HG02970 (cell line): ENCODE data around the gene MED12L.
A peak's percentile ranks its signal among the peaks of the same experiment; 100 is the strongest.

ENCODE experiments used
- ATAC-seq: cut with Tn5 transposase; IDR thresholded peaks from one replicate; pipeline ENCODE4 v1.9.1; 2021; ENCODE audit warnings: mild to moderate bottlenecking, moderate library complexity, moderate number of reproducible peaks; ENCODE audit not compliant: unreplicated experiment, low FRiP score

Gene MED12L

GRCh38 chr3:151434151-151434890, 348.9 kb downstream of the MED12L start:
- ATAC-seq, result no peak

- ATAC-seq, result no peak
These were observed 351.4 kb downstream of the MED12L start for GRCh38 chr3:151436675-151437446.

- no peak for ATAC-seq
These were observed 352.4 kb downstream of the MED12L start for GRCh38 chr3:151437906-151438305.

DNA sequence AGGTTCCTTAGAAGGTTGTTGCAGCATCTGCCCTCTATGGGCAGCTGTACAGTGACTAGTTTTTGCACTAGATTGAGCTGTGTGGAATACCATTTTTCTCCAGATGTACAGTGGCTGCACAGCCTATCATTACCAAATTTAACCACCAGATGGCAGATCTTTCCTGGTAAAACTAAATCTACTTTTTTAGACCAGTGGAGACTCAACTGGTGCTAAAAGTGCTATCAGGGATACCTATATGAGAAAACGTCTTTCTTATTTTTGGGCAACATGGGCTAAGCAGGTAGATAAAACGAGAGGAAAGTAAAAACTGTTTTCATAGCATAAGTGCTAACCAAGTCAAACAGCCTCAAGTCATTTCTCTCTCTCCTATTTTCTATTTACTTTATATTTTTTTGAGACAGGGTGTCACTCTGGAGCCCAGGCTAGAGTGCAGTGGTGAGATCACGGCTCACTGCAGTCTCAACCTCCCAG, 354.2 kb downstream of the MED12L start:
- ATAC-seq, result no peak

GRCh38 chr3:151440940-151441339, 355.5 kb downstream of the MED12L start:
- ATAC-seq, result no peak

GRCh38 chr3:151443583-151443982, 358.1 kb downstream of the MED12L start:
- no peak for ATAC-seq

- ATAC-seq, result no peak
These were observed 360.0 kb downstream of the MED12L start for GRCh38 chr3:151445273-151446001.

- ATAC-seq, result no peak
These were observed 360.5 kb downstream of the MED12L start for GRCh38 chr3:151446002-151446340.

GRCh38 chr3:151452368-151452767, 366.9 kb downstream of the MED12L start:
- no peak for ATAC-seq

DNA sequence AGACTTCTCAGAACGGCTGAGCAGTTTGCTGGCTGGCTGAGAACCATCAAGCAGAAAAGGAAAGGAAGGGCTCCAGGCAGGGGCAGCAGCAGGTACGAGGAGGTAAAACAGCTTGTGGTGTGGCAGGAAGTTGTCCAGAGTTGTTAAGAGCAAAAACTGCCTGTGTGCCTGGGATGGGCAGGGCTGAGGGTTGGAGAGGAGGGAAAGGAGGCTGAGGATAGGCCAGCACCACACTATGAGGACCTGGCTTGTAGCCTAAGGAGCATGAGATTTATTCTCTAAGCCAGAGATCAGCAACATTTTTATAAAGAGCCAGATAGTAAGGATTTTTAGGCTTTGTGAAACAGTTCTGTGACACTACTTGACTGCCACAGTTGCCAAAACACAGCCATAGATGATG, 367.4 kb downstream of the MED12L start:
- ATAC-seq, result no peak

DNA sequence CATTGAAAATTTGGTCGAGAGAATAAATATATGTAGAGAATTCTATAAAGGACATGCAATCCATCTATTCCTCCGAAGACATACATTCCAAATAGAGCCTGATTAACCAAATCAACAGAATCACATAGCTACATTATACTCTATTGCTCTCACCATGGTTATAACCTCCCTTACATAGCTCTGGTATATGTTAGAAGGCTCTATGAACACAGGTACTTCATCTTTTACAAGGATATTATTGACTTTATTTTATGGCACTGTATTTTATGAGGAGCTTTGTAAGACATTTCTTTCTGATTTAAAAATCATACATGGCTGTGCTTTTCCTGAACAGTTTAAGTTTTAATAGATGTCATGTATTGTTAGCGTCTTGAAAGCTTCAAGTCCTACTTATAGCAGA, 370.6 kb downstream of the MED12L start:
- no peak for ATAC-seq

- no peak for ATAC-seq
These were observed 373.9 kb downstream of the MED12L start for GRCh38 chr3:151459358-151459757.

DNA sequence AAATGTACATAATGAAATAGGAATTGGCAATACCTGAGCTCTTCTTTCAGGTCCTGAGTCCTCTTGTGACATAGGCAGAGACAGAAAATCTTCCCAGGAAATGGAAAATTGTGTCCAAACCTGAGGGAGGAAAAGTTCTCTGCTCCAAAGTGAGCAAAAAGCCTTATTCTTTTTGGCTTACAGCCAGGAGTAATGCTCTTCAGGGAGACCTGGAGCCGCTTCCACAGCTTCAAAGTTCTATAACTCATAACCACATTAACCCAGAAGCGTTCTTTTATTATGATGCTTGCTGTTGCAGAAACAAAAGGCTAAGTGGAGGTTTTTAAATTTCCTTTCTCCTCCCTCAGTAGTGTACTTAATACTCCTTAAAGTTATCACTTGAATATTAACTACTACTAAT, 374.8 kb downstream of the MED12L start:
- ATAC-seq, result no peak

DNA sequence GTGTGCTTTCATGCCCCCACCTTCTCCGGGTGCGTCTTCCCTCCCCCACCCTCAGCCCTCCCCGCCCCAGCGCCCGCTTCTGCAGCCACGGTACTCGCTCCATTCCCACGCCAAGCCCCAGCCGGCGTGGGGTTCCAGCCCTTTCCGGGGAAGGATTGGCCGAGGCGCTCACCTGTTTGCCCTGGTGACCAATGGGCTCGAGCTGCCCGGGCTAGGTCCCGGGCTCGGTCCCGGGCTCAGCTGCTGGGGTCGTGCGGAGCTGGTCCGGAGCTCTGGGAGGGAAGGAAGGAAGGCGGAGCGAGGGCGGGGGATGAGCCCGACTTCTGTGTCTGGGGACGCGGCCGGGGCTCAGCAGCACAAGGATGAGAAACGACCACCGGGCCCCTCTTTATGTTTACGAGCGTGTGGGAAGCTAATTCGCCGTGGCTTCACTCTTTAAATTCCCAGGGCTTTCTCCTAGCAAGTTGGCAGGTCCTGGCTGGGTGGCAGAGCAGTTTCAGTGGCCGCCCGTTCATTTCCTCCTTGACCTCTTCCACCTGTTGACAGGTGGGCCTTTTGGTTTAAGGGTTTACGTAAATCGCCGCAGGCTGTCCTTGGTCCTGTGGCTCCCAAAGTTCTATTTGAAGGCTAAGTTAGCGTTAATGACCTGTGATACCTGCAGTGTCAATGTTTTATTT, 375.4 kb downstream of the MED12L start, which contains the start of gene IGSF10:
TSS of gene IGSF10 (minus strand) at position 288 of the 677 bp plus-strand sequence. CDS start 2,352 bp downstream, outside the sequence.
- no peak for ATAC-seq

- ATAC-seq, result no peak
These were observed 376.9 kb downstream of the MED12L start for GRCh38 chr3:151462278-151462780.

- ATAC-seq, result no peak
These were observed 377.5 kb downstream of the MED12L start for GRCh38 chr3:151462991-151463390.

DNA sequence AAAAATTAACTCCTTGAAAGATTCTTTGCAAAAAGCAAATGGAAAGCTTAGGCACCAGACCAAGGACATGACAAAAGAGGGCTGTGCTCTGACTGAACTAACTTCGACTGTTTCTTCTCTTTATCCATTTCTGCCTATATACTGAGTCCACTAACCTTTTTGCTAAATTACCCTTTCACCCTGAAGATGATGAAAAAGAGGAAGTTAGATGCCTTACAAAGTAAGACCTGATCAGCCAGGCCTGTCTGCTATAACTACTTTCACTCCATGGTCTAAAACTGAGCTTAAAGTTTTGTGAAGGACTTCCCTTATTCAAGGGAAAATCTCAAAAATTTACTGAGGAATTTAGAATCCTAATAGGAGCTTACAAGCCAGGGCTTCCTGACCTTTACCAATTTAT, 381.6 kb downstream of the MED12L start:
- ATAC-seq, result no peak

DNA sequence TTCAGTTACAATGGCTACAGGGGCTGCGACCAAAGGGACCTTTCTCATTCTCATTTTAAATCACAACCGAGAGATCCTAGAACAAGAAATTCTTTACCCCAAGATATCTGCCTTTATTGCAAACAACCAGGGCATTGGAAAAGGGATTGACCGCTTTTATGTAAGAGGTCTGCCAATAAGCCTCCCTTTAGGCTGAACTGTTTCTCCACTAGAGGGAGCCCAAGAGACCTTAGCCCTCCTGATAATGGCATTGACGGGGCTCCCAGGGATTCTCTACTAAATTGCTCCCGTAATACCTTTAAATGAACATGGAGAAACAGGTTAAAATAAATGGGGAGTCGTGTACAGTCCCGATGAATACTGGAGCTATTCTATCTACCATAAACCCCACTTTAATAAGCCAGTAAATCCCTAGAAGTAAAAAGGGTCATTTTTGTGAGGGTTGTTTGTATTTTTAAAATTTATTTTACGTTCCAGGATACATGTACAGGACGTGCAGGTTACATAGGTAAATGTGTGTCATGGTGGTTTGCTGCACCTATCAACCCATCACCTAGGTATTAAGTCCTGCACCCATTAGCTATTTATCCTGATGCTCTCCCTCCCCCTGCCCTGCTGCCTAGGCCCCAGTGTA, 382.9 kb downstream of the MED12L start:
- peak; percentile 68 for ATAC-seq

DNA sequence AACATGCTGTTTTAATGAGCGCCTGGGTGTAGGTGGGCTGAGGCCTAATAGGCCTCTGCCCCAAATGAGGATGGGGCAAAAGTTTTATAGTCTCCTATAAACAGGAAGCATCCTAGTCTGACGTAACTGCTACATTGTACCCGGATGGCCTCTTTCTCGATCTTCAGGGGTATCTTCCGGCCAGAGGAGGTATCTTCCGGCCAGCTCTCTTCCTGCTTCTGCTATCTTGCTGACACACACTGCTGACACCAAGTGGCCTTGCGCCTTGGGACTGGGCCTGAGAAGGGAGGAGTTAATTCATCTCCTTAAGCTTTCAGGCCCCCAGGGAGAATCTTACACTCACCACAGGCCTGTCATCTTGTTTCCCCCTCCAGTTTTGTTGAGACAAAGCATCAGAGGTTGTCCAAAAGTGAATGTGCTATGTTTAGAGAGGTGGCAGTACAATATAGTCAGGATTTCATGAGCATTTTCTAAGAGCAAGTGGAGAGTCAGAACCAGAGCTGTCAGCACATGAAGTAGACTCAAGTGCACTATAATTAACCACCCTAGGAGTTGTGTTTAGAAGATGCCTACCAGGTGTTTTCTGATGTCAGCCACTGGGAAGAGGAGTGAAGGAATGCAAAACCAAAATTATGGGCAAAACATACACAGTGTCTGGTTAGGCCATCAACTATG, 391.0 kb downstream of the MED12L start:
- no peak for ATAC-seq
